HL-60 (cell line): ENCODE results near the gene WDFY4.

Source experiments
- DNase-seq, 2 experiments: peaks; one replicate each; pipeline ENCODE4 v3.0.0-alpha.2; 2010 to 2020; ENCODE audit warnings: low read depth in 1 of 2, low spot score in 1 of 2
- H3K27ac ChIP-seq: fragments of 250-450 bp; sonication (Bioruptor Pico); replicated peaks from 2 replicates; pipeline ENCODE4 v1.5.1; 2020; ENCODE audit warnings: mild to moderate bottlenecking, moderate library complexity
- H3K27me3 ChIP-seq: fragments of 250-450 bp; sonication (Bioruptor Pico); 2 replicates; pipeline ENCODE4 v1.5.1; 2021; ENCODE audit warnings: mild to moderate bottlenecking, moderate library complexity; ENCODE audit not compliant: insufficient read depth, poor library complexity, severe bottlenecking
- H3K4me3 ChIP-seq: replicated peaks from 2 replicates; pipeline ENCODE4 v1.5.1; 2011; ENCODE audit warnings: mild to moderate bottlenecking, control low read depth, low read length; ENCODE audit not compliant: insufficient read depth
- CTCF ChIP-seq: IDR thresholded peaks from one replicate; pipeline ENCODE4 v1.5.1; 2011; ENCODE audit warnings: low read length, control low read depth, inconsistent platforms; ENCODE audit not compliant: insufficient read depth
- GABPA ChIP-seq: IDR thresholded peaks from 2 replicates; pipeline ENCODE4 v1.6.1; 2012; ENCODE audit warnings: low read depth
- POLR2AphosphoS5 ChIP-seq: IDR thresholded peaks from 2 replicates; pipeline ENCODE4 v1.6.1; 2012; ENCODE audit warnings: low read depth
- REST ChIP-seq: IDR thresholded peaks from 2 replicates; pipeline ENCODE4 v1.6.1; 2012; ENCODE audit warnings: low read depth; ENCODE audit not compliant: insufficient replicate concordance
- SPI1 ChIP-seq: IDR thresholded peaks from 2 replicates; pipeline ENCODE4 v1.6.1; 2012; ENCODE audit warnings: low read depth, mild to moderate bottlenecking, borderline replicate concordance

The WDFY4 gene

GRCh38 chr10:49012603-49013002 is 327.9 kb downstream of the WDFY4 start:
- no peak for TF ChIP-seq CTCF
- no peak for TF ChIP-seq SPI1
- TF ChIP-seq REST, result no peak
- TF ChIP-seq GABPA, result no peak
- TF ChIP-seq POLR2AphosphoS5, result no peak
- no peak for DNase-seq
- Histone ChIP-seq H3K27ac (no peak overlapping the region), H3K4me3 (no peak overlapping the region), H3K27me3 (no peaks in the 10 kb centered on the region)

- no peak for TF ChIP-seq SPI1
- TF ChIP-seq CTCF, result no peak
- no peak for TF ChIP-seq POLR2AphosphoS5
- TF ChIP-seq REST, result no peak
- TF ChIP-seq GABPA, result no peak
- no peak for DNase-seq
- no peak overlapping the region for H3K4me3 ChIP-seq
Observed at GRCh38 chr10:49015700-49016099, 331.0 kb downstream of the WDFY4 start.

GRCh38 chr10:49021685-49022084 is 337.0 kb downstream of the WDFY4 start:
- no peak for DNase-seq
- Histone ChIP-seq H3K27me3 (peaks cover 3% of the 10 kb centered on the region), H3K27ac (no peak overlapping the region), H3K4me3 (no peak overlapping the region)
- TF ChIP-seq GABPA (no peak), CTCF (no peak), SPI1 (no peak), POLR2AphosphoS5 (no peak), REST (no peak)

More at GRCh38 chr10:49015700-49016099, 331.0 kb downstream of the WDFY4 start:
- Histone ChIP-seq H3K27me3 (peaks cover 3% of the 10 kb centered on the region), H3K27ac (no peak overlapping the region)
